Activated T-cell treated with anti-CD3 and anti-CD28 coated beads, Interleukin-2, amount 50 U/mL, for 24 hours (primary cell): ENCODE measurements around the gene GOLGA8R.
"Not testable (repeated sequence)": the region's sequence is repeated elsewhere in the genome, so short reads cannot be mapped to it uniquely, and the experiment has no call there.

Experiments used
- DNase-seq: peaks from one replicate; pipeline ENCODE4 v3.0.0-alpha.2; 2020
- H3K27ac Mint-ChIP-seq: 2 replicates; pipeline ENCODE4 v1.8.0; 2020; ENCODE audit warnings: mild to moderate bottlenecking, mixed read lengths
- H3K27me3 Mint-ChIP-seq: 2 replicates; pipeline ENCODE4 v1.8.0; 2020; ENCODE audit warnings: mixed read lengths
- H3K36me3 Mint-ChIP-seq: 2 replicates; pipeline ENCODE4 v1.8.0; 2020; ENCODE audit warnings: low read depth, mixed read lengths
- H3K4me1 Mint-ChIP-seq: 2 replicates; pipeline ENCODE4 v1.8.0; 2020; ENCODE audit warnings: low read depth, mixed read lengths
- H3K4me3 Mint-ChIP-seq: 2 replicates; pipeline ENCODE4 v1.8.0; 2020; ENCODE audit warnings: mild to moderate bottlenecking, moderate library complexity, mixed read lengths
- H3K9me3 Mint-ChIP-seq: 2 replicates; pipeline ENCODE4 v1.8.0; 2020; ENCODE audit warnings: mixed read lengths

The GOLGA8R gene

GRCh38 chr15:30414160-30414559 lies at the start of gene GOLGA8R:
TSS of gene GOLGA8R (minus strand) at chr15:30414260. CDS start at chr15:30414162, 98 bp downstream.
- H3K4me1 Mint-ChIP-seq, H3K9me3 Mint-ChIP-seq, H3K27ac Mint-ChIP-seq, H3K36me3 Mint-ChIP-seq, H3K27me3 Mint-ChIP-seq, H3K4me3 Mint-ChIP-seq, DNase-seq: not testable (repeated sequence)

- DNase-seq, H3K27ac Mint-ChIP-seq, H3K4me3 Mint-ChIP-seq, H3K27me3 Mint-ChIP-seq, H3K4me1 Mint-ChIP-seq, H3K36me3 Mint-ChIP-seq, H3K9me3 Mint-ChIP-seq: not testable (repeated sequence)
Observed at GRCh38 chr15:30463849-30464248, 49.8 kb upstream of the GOLGA8R start.

GRCh38 chr15:30462176-30462575 lies 48.1 kb upstream of the GOLGA8R start:
- not testable (repeated sequence) for DNase-seq, H3K36me3 Mint-ChIP-seq, H3K9me3 Mint-ChIP-seq

GRCh38 chr15:30452702-30453101 lies 38.6 kb upstream of the GOLGA8R start:
- not testable (repeated sequence) for H3K27me3 Mint-ChIP-seq, H3K27ac Mint-ChIP-seq, DNase-seq, H3K4me1 Mint-ChIP-seq, H3K36me3 Mint-ChIP-seq, H3K4me3 Mint-ChIP-seq, H3K9me3 Mint-ChIP-seq

More at GRCh38 chr15:30462176-30462575, 48.1 kb upstream of the GOLGA8R start:
- not testable (repeated sequence) for H3K27ac Mint-ChIP-seq, H3K4me1 Mint-ChIP-seq, H3K4me3 Mint-ChIP-seq, H3K27me3 Mint-ChIP-seq

- not testable (repeated sequence) for DNase-seq, H3K27me3 Mint-ChIP-seq, H3K4me1 Mint-ChIP-seq, H3K36me3 Mint-ChIP-seq, H3K9me3 Mint-ChIP-seq, H3K27ac Mint-ChIP-seq, H3K4me3 Mint-ChIP-seq
Observed at GRCh38 chr15:30438348-30438747, 24.3 kb upstream of the GOLGA8R start.

GRCh38 chr15:30435878-30436277 lies 21.8 kb upstream of the GOLGA8R start:
- not testable (repeated sequence) for DNase-seq, H3K4me3 Mint-ChIP-seq, H3K4me1 Mint-ChIP-seq, H3K36me3 Mint-ChIP-seq, H3K27ac Mint-ChIP-seq, H3K27me3 Mint-ChIP-seq, H3K9me3 Mint-ChIP-seq

- not testable (repeated sequence) for H3K36me3 Mint-ChIP-seq, H3K27me3 Mint-ChIP-seq, H3K9me3 Mint-ChIP-seq, H3K27ac Mint-ChIP-seq, DNase-seq, H3K4me1 Mint-ChIP-seq, H3K4me3 Mint-ChIP-seq
Observed at GRCh38 chr15:30420723-30421122, 6.7 kb upstream of the GOLGA8R start.

- H3K4me1 Mint-ChIP-seq, DNase-seq, H3K27me3 Mint-ChIP-seq, H3K9me3 Mint-ChIP-seq, H3K4me3 Mint-ChIP-seq, H3K27ac Mint-ChIP-seq, H3K36me3 Mint-ChIP-seq: not testable (repeated sequence)
Observed at GRCh38 chr15:30407636-30408035, 6.4 kb downstream of the GOLGA8R start.

GRCh38 chr15:30398988-30399387 lies 15.1 kb downstream of the GOLGA8R start:
- H3K4me3 Mint-ChIP-seq, H3K4me1 Mint-ChIP-seq, H3K27me3 Mint-ChIP-seq, H3K27ac Mint-ChIP-seq, H3K9me3 Mint-ChIP-seq, H3K36me3 Mint-ChIP-seq: not testable (repeated sequence)
- DNase-seq = peak; percentile 83

- DNase-seq, H3K4me1 Mint-ChIP-seq, H3K27ac Mint-ChIP-seq, H3K9me3 Mint-ChIP-seq, H3K27me3 Mint-ChIP-seq, H3K4me3 Mint-ChIP-seq, H3K36me3 Mint-ChIP-seq: not testable (repeated sequence)
Observed at GRCh38 chr15:30393664-30393991, 20.4 kb downstream of the GOLGA8R start.

- not testable (repeated sequence) for DNase-seq, H3K9me3 Mint-ChIP-seq, H3K4me3 Mint-ChIP-seq, H3K36me3 Mint-ChIP-seq, H3K27me3 Mint-ChIP-seq, H3K4me1 Mint-ChIP-seq, H3K27ac Mint-ChIP-seq
Observed at GRCh38 chr15:30392766-30393663, 21.0 kb downstream of the GOLGA8R start, which contains the start of gene CHRFAM7A. TSS of gene CHRFAM7A (minus strand) at chr15:30393540. CDS start at chr15:30383351, 10,189 bp downstream.

- not testable (repeated sequence) for H3K27me3 Mint-ChIP-seq, H3K27ac Mint-ChIP-seq, H3K4me1 Mint-ChIP-seq, H3K4me3 Mint-ChIP-seq, H3K36me3 Mint-ChIP-seq, H3K9me3 Mint-ChIP-seq, DNase-seq
Observed at GRCh38 chr15:30386318-30386887, 27.7 kb downstream of the GOLGA8R start.

- not testable (repeated sequence) for H3K27me3 Mint-ChIP-seq, H3K27ac Mint-ChIP-seq, H3K4me1 Mint-ChIP-seq, H3K9me3 Mint-ChIP-seq, DNase-seq, H3K36me3 Mint-ChIP-seq, H3K4me3 Mint-ChIP-seq
Observed at GRCh38 chr15:30377082-30377413, 37.0 kb downstream of the GOLGA8R start.

- not testable (repeated sequence) for H3K27me3 Mint-ChIP-seq, H3K4me1 Mint-ChIP-seq, H3K27ac Mint-ChIP-seq, H3K36me3 Mint-ChIP-seq, DNase-seq, H3K4me3 Mint-ChIP-seq, H3K9me3 Mint-ChIP-seq
Observed at GRCh38 chr15:30376375-30377081, 37.5 kb downstream of the GOLGA8R start.

- H3K4me3 Mint-ChIP-seq, DNase-seq, H3K27ac Mint-ChIP-seq, H3K9me3 Mint-ChIP-seq, H3K36me3 Mint-ChIP-seq, H3K27me3 Mint-ChIP-seq, H3K4me1 Mint-ChIP-seq: not testable (repeated sequence)
Observed at GRCh38 chr15:30375872-30376271, 38.2 kb downstream of the GOLGA8R start.
